Activated naive CD4-positive, alpha-beta T cell treated with anti-CD3 and anti-CD28 coated beads, Interleukin-2, amount 50 U/mL, for 16 hours (primary cell): ENCODE results near the gene AQP3.
A peak's percentile ranks its signal among the peaks of the same experiment; 100 is the strongest.
"Not testable (repeated sequence)": the region's sequence is repeated elsewhere in the genome, so short reads cannot be mapped to it uniquely, and the experiment has no call there.

Experiments used
- DNase-seq: peaks from one replicate; pipeline ENCODE4 v3.0.0-alpha.2; 2020

AQP3 gene

GRCh38 chr9:33440204-33440603, 7.2 kb downstream of the AQP3 start:
- DNase-seq, result no peak

- no peak for DNase-seq
These were observed 7.7 kb downstream of the AQP3 start for GRCh38 chr9:33439731-33440130.

GRCh38 chr9:33438926-33439680, 8.3 kb downstream of the AQP3 start:
- no peak for DNase-seq

- no peak for DNase-seq
These were observed 9.5 kb downstream of the AQP3 start for GRCh38 chr9:33437898-33438297.

- no peak for DNase-seq
These were observed 10.2 kb downstream of the AQP3 start for GRCh38 chr9:33437205-33437604.

- no peak for DNase-seq
These were observed 10.9 kb downstream of the AQP3 start for GRCh38 chr9:33436445-33436844.

GRCh38 chr9:33435821-33436277, 11.5 kb downstream of the AQP3 start:
- no peak for DNase-seq

- no peak for DNase-seq
These were observed 12.9 kb downstream of the AQP3 start for GRCh38 chr9:33434317-33435105.

- DNase-seq, result no peak
These were observed 13.5 kb downstream of the AQP3 start for GRCh38 chr9:33433871-33434270.

- no peak for DNase-seq
These were observed 16.0 kb downstream of the AQP3 start for GRCh38 chr9:33431420-33431819.

GRCh38 chr9:33430942-33431341, 16.5 kb downstream of the AQP3 start:
- DNase-seq, result no peak

- DNase-seq, result no peak
These were observed 18.0 kb downstream of the AQP3 start for GRCh38 chr9:33429256-33429985.

GRCh38 chr9:33426843-33427293, 20.5 kb downstream of the AQP3 start:
- DNase-seq, result no peak

- DNase-seq, result no peak
These were observed 22.3 kb downstream of the AQP3 start for GRCh38 chr9:33425128-33425533.

- DNase-seq, result not testable (repeated sequence)
These were observed 22.9 kb downstream of the AQP3 start for GRCh38 chr9:33424492-33424891.

- not testable (repeated sequence) for DNase-seq
These were observed 23.4 kb downstream of the AQP3 start for GRCh38 chr9:33424043-33424442.

- DNase-seq, result no peak
These were observed 27.6 kb downstream of the AQP3 start for GRCh38 chr9:33419708-33420303.

- no peak for DNase-seq
These were observed 29.3 kb downstream of the AQP3 start for GRCh38 chr9:33418090-33418489.

- peak; percentile 21 for DNase-seq
These were observed 30.4 kb downstream of the AQP3 start for GRCh38 chr9:33416996-33417395.

- DNase-seq, result peak; percentile 84
These were observed 31.8 kb downstream of the AQP3 start for GRCh38 chr9:33415501-33416038.

- no peak for DNase-seq
These were observed 32.4 kb downstream of the AQP3 start for GRCh38 chr9:33414889-33415500.

GRCh38 chr9:33414268-33414667, 33.1 kb downstream of the AQP3 start:
- DNase-seq, result no peak
